Renal pelvis (tissue), 12 donors: ENCODE data around the gene STARD3. TPM values are rescaled to one million over a fixed set of nuclear protein-coding genes. Genes with fewer than 3 reads are reported as not detected.
"Not testable (repeated sequence)": the region's sequence is repeated elsewhere in the genome, so short reads cannot be mapped to it uniquely, and the experiment has no call there.

Experiments used
- DNase-seq: peaks from one replicate; pipeline ENCODE4 v3.0.0-alpha.2; 2013
- long read RNA-seq, 16 experiments: transcript quantifications; one replicate each; lab custom pipeline, GENCODE V29; 2026
- polyA plus RNA-seq, 3 donors: library from polyadenylated mRNA; unstranded; fragments of 120-200 nt; gene quantifications; one replicate each; pipeline ENCODE4 v1.2.1, GENCODE V29; 2013; ENCODE audit not compliant: insufficient read length in 3 of 3

Gene STARD3
- 10 to 100 TPM; 49.1 to 54.7 (median 54.3) TPM for polyA plus RNA-seq
- long read RNA-seq, donor 1, partial matches to known transcripts: 0 of 2 reads
- long read RNA-seq, donor 1, other reads (novel, unspliced or antisense): 0 of 2 reads
- long read RNA-seq, donor 2, partial matches to known transcripts: 6 of 12 reads
- long read RNA-seq, donor 2, other reads (novel, unspliced or antisense): 0 of 12 reads
- long read RNA-seq, donor 3, transcript STARD3-201 (15 exons, 2,132 nt): major isoform, 5 of 7 reads
- long read RNA-seq, donor 3, partial matches to known transcripts: 0 of 7 reads
- long read RNA-seq, donor 3, other reads (novel, unspliced or antisense): 0 of 7 reads
- long read RNA-seq, donor 4, transcript STARD3-201 (15 exons, 2,132 nt): major isoform, 12 of 12 reads
- long read RNA-seq, donor 4, partial matches to known transcripts: 0 of 12 reads
- long read RNA-seq, donor 4, other reads (novel, unspliced or antisense): 0 of 12 reads
- long read RNA-seq, donor 5: 0 reads
- long read RNA-seq, donor 6, transcript STARD3-201 (15 exons, 2,132 nt): major isoform, 6 of 11 reads
- long read RNA-seq, donor 6, partial matches to known transcripts: 5 of 11 reads
- long read RNA-seq, donor 6, other reads (novel, unspliced or antisense): 0 of 11 reads
- long read RNA-seq, donor 7, transcript STARD3-201 (15 exons, 2,132 nt): major isoform, 14 of 34 reads
- long read RNA-seq, donor 7, partial matches to known transcripts: 20 of 34 reads
- long read RNA-seq, donor 7, other reads (novel, unspliced or antisense): 0 of 34 reads
- long read RNA-seq, donor 8, partial matches to known transcripts: 19 of 20 reads
- long read RNA-seq, donor 8, other reads (novel, unspliced or antisense): 0 of 20 reads
- long read RNA-seq, donor 9, transcript STARD3-201 (15 exons, 2,132 nt): major isoform, 9 of 21 reads
- long read RNA-seq, donor 9, partial matches to known transcripts: 12 of 21 reads
- long read RNA-seq, donor 9, other reads (novel, unspliced or antisense): 0 of 21 reads
- long read RNA-seq, donor 10, partial matches to known transcripts: 0 of 4 reads
- long read RNA-seq, donor 10, other reads (novel, unspliced or antisense): 0 of 4 reads
- long read RNA-seq, donor 11, partial matches to known transcripts: 0 of 3 reads
- long read RNA-seq, donor 11, other reads (novel, unspliced or antisense): 0 of 3 reads
- long read RNA-seq, donor 12, transcript STARD3-201 (15 exons, 2,132 nt): major isoform, 9 of 17 reads
- long read RNA-seq, donor 12, partial matches to known transcripts: 8 of 17 reads
- long read RNA-seq, donor 12, other reads (novel, unspliced or antisense): 0 of 17 reads
- long read RNA-seq, donor 13, partial matches to known transcripts: 24 of 25 reads
- long read RNA-seq, donor 13, other reads (novel, unspliced or antisense): 0 of 25 reads
- long read RNA-seq, donor 14: 0 reads
- long read RNA-seq, donor 15: 0 reads
- long read RNA-seq, donor 16, transcript STARD3-201 (15 exons, 2,132 nt): major isoform, 10 of 44 reads
- long read RNA-seq, donor 16, partial matches to known transcripts: 34 of 44 reads
- long read RNA-seq, donor 16, other reads (novel, unspliced or antisense): 0 of 44 reads

GRCh38 chr17:39636927-39637736 is at the start of gene STARD3:
TSS of gene STARD3 (plus strand) at chr17:39637144. CDS start at chr17:39653532, 16,388 bp downstream.
- DNase-seq: peak; percentile 88

- not testable (repeated sequence) for DNase-seq
These were observed 46.8 kb upstream of the STARD3 start for GRCh38 chr17:39590180-39590579.

- peak; percentile 89 for DNase-seq
These were observed 44.7 kb upstream of the STARD3 start for GRCh38 chr17:39591958-39592954.

- no peak for DNase-seq
These were observed 43.6 kb upstream of the STARD3 start for GRCh38 chr17:39593371-39593770.

GRCh38 chr17:39595294-39595693 is 41.6 kb upstream of the STARD3 start:
- DNase-seq: no peak

- no peak for DNase-seq
These were observed 40.9 kb upstream of the STARD3 start for GRCh38 chr17:39595928-39596510.

GRCh38 chr17:39596543-39597267 is 40.2 kb upstream of the STARD3 start:
- no peak for DNase-seq

- DNase-seq: no peak
These were observed 39.4 kb upstream of the STARD3 start for GRCh38 chr17:39597372-39598046.

- no peak for DNase-seq
These were observed 38.9 kb upstream of the STARD3 start for GRCh38 chr17:39598047-39598481.

GRCh38 chr17:39598630-39599003 is 38.3 kb upstream of the STARD3 start:
- no peak for DNase-seq

GRCh38 chr17:39599004-39599664 is 37.8 kb upstream of the STARD3 start:
- DNase-seq: no peak

GRCh38 chr17:39599665-39600231 is 37.2 kb upstream of the STARD3 start:
- no peak for DNase-seq

GRCh38 chr17:39600288-39600996 is 36.5 kb upstream of the STARD3 start:
- no peak for DNase-seq

- no peak for DNase-seq
These were observed 35.8 kb upstream of the STARD3 start for GRCh38 chr17:39600997-39601597.
